ENCODE data around the gene NSG2.

- TF ChIP-seq CTCF (conservative IDR thresholded peaks at IDR 0.05; ENCODE audit: low read length) (no peak), EZH2phosphoT487 (IDR thresholded peaks at IDR 0.05; ENCODE audit: borderline replicate concordance) (no peak)
These were observed 13.1 kb downstream of the NSG2 start for GRCh38 chr5:174058433-174059122.
